GM12801 (cell line): ENCODE data around the gene AP1G2.

Source experiments
- TF ChIP-seq, protein P1 (sequence below): IDR thresholded peaks from one replicate; pipeline ENCODE4 v1.5.1; 2011; ENCODE audit warnings: control low read depth; ENCODE audit not compliant: insufficient read length; ENCODE audit errors: extremely low read depth

AP1G2 gene

DNA sequence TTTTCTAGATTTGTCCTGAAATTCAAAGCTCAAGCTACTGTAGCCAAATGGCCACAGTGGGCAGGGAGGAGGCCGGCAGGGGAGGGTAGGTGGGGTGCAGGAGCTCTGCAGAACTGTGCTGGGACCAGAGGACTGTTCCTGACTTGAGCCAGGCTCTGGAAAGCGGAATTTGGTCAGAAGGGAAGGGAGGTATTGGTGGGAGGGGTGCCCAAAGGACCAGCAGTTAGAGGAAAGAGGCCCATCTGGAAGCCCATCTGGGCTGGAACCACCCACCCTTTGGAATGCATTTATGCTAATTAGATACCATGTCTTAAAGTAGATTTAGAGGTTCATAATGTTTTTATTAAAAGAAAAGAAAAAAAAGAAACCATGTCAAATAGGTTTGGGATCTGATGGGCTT, 35.5 kb upstream of the AP1G2 start:
- TF ChIP-seq, protein P1, sequence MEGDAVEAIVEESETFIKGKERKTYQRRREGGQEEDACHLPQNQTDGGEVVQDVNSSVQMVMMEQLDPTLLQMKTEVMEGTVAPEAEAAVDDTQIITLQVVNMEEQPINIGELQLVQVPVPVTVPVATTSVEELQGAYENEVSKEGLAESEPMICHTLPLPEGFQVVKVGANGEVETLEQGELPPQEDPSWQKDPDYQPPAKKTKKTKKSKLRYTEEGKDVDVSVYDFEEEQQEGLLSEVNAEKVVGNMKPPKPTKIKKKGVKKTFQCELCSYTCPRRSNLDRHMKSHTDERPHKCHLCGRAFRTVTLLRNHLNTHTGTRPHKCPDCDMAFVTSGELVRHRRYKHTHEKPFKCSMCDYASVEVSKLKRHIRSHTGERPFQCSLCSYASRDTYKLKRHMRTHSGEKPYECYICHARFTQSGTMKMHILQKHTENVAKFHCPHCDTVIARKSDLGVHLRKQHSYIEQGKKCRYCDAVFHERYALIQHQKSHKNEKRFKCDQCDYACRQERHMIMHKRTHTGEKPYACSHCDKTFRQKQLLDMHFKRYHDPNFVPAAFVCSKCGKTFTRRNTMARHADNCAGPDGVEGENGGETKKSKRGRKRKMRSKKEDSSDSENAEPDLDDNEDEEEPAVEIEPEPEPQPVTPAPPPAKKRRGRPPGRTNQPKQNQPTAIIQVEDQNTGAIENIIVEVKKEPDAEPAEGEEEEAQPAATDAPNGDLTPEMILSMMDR = no peak

DNA sequence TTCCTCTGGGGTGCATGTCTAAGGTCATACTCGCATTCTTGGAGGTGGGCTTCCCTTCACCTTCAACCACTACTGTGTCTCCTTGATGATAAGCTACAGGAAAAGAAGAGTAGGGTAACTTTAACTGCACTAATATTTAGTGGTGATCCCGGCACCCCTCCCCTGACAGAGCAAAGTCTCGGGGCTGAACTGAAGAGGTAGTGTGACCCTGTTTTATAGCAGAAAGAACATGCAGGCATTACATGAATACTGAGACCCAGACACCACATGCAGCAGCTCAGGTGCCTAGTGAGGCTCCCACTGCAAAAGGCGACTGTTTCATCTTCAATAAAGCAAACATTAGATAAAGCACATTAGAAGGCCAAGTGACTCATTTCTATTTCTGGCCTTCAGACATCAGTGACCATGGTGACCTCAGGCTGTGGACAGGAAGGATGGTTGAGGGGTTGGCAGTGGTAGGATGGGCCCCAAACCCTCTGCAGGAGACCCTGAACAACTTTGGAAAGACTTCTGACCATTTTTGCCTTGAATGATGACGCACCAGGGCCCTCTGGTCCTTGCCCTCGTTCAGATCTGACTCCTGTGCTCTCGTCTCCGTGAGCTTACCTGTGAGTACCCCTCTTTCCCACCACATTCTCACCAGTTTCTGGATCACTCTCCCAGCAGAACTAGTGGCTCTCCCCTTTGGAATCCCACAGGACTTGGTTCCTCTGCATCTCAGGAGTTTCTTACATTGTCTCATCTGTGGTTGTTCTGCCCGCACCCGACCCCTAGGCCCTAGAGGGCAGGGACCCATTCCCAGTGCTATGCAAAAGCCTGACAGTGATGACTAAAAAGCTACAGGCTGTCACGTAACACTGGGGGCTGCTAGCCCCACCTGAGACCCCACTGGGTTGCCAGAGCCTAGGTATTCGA, 34.8 kb upstream of the AP1G2 start:
- TF ChIP-seq, protein P1 = no peak

DNA sequence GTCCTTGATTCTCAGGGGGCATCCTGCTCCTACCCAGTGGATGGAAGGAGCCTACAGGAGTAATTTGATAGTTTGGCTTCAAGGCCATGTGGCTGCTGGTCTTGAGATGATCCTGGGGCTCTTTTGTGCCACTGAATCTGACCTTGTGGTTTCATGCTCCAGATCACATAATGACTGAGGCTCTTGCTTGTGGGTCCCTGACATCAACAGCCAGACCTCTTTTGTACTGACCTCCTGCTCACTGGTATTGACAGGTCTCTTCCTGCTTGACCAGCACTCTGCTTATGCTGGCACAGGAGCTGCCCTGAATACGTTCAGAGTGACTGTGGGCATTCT, 34.2 kb upstream of the AP1G2 start:
- TF ChIP-seq, protein P1 = no peak

DNA sequence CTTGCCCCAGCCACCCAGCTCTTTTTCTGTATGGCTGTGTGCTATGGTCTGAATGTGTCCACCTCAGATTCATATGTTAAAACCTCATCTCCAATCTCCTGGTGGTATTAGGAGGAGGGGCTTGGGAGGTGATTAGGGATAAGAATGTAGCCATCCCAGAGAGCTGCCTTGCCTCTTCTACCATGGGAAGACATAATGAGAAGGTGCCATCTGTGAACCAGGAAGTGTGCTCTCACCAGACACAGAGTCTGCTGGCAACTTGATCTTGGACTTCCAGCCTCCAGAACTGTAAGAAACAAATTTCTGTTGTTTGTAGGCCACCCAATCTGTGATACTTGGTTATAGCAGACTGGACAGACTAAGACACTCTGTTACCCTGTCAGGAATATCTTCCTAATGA, 33.8 kb upstream of the AP1G2 start:
- TF ChIP-seq, protein P1 = no peak

DNA sequence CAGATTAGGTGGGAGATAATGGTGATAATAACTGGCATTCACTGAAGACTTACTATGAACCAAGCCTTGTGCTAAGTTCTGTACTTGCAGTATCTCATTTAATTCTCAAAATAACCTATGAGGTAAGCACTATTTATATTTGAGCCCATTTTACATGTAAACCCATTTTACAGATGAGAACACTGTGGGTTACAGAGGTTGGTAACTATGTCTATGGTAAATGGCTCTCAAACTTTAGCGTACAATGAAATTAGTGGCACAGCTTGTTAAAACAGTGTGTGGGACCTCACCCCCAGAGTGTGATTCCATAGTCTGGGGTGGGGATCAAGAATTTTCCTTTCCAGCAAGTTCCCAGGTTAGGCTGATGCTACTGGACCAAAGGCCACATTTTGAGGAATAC, 33.2 kb upstream of the AP1G2 start:
- TF ChIP-seq, protein P1 = no peak

DNA sequence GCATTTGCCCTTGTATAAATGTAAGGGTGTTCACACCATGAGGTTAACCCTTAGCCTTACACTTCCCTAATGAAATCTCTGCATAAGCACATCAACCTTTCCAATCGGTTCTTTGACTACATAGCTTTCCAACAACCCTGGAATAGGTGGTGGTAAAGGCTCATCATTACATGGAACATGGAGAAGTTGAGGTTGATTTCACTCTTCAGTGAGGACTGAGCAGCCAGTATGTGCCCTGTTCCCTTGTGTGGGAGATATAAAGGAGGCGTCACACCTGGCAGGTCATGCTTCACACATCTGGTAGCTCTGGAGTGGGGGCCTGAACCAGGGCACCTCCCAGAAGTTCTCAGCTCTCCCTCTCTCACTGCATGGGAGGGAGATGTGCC, 32.7 kb upstream of the AP1G2 start:
- TF ChIP-seq, protein P1 = no peak

DNA sequence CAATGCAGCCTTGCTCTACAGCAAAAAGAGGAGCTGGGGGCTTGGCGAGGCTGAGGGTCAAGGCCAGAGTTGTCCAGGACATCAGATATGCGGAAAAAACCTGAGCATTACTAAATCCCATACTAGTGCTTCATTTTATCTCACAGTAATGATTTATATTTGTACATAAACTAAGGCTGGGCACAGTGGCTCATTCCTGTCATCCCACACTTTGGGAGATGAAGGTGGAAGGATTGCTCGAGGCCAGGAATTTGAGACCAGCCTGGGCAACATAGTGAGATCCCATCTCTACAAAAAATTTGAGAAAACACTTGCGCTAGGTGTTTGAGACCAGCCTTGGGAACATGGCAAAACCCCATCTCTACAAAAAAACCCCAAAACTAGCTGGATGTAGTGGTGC, 22.6 kb upstream of the AP1G2 start:
- TF ChIP-seq, protein P1 = no peak

DNA sequence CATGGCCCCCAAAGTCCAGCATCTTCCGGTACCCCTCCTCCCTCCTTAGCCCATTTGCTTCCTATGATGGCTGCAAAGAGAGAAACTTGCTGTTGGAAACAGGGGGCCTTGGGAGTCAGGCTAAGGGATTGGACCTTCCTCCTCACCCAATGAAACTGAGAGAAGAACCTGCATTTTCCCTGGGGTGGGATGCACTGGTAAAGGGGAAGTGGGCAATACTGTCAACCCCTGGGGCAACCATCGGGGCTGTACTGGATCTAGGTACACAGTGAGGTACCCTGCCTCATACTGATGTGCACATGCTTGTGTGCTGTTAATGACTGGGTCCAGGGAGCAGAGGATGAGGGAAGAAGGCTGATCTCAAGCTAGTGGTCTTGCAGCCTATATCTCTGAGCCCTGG, 22.0 kb upstream of the AP1G2 start:
- TF ChIP-seq, protein P1 = no peak
